Measurements from ENCODE around the gene KLK12. TPM values are rescaled to one million over a fixed set of nuclear protein-coding genes. Genes with fewer than 3 reads are reported as not detected.

KLK12 gene
- total and polyA plus RNA-seq, 2 donors (not counting 1 experiment from before 2014, with no cell fraction given) = not detected

DNA sequence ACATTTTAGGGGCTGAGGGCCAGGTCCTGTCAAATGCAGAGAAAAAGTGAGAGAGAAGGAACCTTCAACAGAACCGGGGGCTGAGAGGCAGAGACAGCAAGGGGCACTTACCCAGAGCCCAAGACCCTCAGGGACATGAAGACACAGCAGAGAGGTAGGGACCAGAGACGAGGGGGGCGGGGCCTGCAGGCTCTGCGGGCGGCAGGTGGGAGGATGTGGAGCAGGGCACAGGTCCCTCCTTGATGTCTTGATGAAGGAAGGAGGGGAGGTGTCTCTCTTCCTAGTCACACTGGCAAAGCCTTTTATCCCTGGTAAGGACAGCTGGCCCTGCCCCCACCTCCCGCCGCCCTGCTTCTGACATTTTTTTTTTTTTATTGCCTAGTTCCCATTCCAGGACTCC lies 47.8 kb upstream of the KLK12 start, which contains the start of gene KLK14:
Gene KLK14 (minus strand): TSS at position 277 of the 400 bp plus-strand sequence. CDS start 273 bp downstream, at position 4.
- H3K36me3 ChIP-seq (replicated peaks in 1 of 2; ENCODE audit: control extremely low read depth in 1 of 2, control insufficient read depth in 1 of 2, extremely low read depth in 1 of 2, insufficient read depth in 2 of 2, low read length in 1 of 2) = no peaks in the 10 kb centered on the region
- no peaks in the 10 kb centered on the region for H4K20me1 ChIP-seq (ENCODE audit: control insufficient read depth, insufficient read depth, low read length, poor library complexity, severe bottlenecking)
- H3K9me3 ChIP-seq (ENCODE audit: control extremely low read depth in 1 of 3, control insufficient read depth in 2 of 3, insufficient read depth in 1 of 3, low read length in 2 of 3) = no peaks in the 10 kb centered on the region
- no peak for TF ChIP-seq EZH2 (IDR thresholded peaks at IDR 0.05; ENCODE audit: borderline replicate concordance, insufficient read depth, low read depth, low read length, poor library complexity, severe bottlenecking)
- TF ChIP-seq, protein P1, sequence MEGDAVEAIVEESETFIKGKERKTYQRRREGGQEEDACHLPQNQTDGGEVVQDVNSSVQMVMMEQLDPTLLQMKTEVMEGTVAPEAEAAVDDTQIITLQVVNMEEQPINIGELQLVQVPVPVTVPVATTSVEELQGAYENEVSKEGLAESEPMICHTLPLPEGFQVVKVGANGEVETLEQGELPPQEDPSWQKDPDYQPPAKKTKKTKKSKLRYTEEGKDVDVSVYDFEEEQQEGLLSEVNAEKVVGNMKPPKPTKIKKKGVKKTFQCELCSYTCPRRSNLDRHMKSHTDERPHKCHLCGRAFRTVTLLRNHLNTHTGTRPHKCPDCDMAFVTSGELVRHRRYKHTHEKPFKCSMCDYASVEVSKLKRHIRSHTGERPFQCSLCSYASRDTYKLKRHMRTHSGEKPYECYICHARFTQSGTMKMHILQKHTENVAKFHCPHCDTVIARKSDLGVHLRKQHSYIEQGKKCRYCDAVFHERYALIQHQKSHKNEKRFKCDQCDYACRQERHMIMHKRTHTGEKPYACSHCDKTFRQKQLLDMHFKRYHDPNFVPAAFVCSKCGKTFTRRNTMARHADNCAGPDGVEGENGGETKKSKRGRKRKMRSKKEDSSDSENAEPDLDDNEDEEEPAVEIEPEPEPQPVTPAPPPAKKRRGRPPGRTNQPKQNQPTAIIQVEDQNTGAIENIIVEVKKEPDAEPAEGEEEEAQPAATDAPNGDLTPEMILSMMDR (IDR thresholded peaks at IDR 0.05) = no peak
- ATAC-seq (ENCODE audit: low read depth) = no peak
- no peak within 1 kb of the TSS for H3K4me3 Mint-ChIP-seq
- H3K4me1 ChIP-seq (ENCODE audit: control insufficient read depth in 2 of 2, insufficient read depth in 2 of 2, low read length in 2 of 2) = no peaks in the 10 kb centered on the region
- POLR2A ChIA-PET = no interaction called here
- DNase-seq = no peak
- H3K27me3 Mint-ChIP-seq = peaks cover 13% of the 10 kb centered on the region
- CTCF ChIA-PET = no interaction called here
- no peaks in the 10 kb centered on the region for H3K79me2 ChIP-seq (ENCODE audit: control insufficient read depth, insufficient read depth, low read length)
- no peak within 1 kb of the TSS for H3K9ac ChIP-seq (ENCODE audit: low read length)
- 42% methylated on average over 4 of the region's 7 CpGs for WGBS (ENCODE audit: insufficient coverage)
- H3K27ac ChIP-seq (ENCODE audit: low read length in 2 of 2) = no peak within 1 kb of the TSS
- no peak within 1 kb of the TSS for H2AFZ ChIP-seq (ENCODE audit: insufficient read depth, low read depth, low read length, poor library complexity, severe bottlenecking)
- H3K27me3 ChIP-seq (replicated peaks in 1 of 4; ENCODE audit: control extremely low read depth in 1 of 4, control insufficient read depth in 3 of 4, insufficient read depth in 4 of 4, low read length in 3 of 4) = no peaks in the 10 kb centered on the region
- no peaks in the 10 kb centered on the region for H3K4me1 Mint-ChIP-seq
- no peak within 1 kb of the TSS for H3K4me2 ChIP-seq (replicated peaks; ENCODE audit: low read depth, low read length, poor library complexity, severe bottlenecking)
- H3K27ac Mint-ChIP-seq = no peak within 1 kb of the TSS
- H3K9me3 Mint-ChIP-seq (ENCODE audit: insufficient read depth) = no peaks in the 10 kb centered on the region
- intact Hi-C loops (cut with micrococcal nuclease) = no loop called here
- no peak within 1 kb of the TSS for H3K4me3 ChIP-seq (ENCODE audit: control extremely low read depth in 1 of 5, extremely low read depth in 1 of 5, insufficient read depth in 1 of 5, low read depth in 2 of 5, low read length in 4 of 5)

DNA sequence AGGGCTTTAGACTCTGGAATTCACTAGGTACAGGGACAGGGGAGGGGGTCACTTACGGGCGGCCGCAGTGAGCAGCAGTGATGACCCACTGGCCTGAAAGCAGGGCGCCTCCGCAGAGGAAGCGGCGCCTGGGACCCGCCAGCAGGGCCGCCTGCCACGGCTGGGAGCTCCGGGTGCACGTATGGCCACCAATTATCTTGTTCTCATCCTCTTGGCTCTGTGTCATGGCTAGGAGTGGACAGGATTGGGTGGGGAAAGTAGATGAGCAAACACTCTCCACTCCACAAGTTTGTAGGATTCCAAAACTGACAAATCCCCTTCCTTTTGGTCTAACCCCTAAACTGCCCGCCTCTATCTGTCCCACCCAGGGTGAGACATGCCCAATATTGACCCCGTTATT lies 46.7 kb upstream of the KLK12 start:
- H3K4me2 ChIP-seq (replicated peaks; ENCODE audit: low read depth, low read length, poor library complexity, severe bottlenecking) = no peak overlapping the region
- no peak overlapping the region for H3K4me3 ChIP-seq (ENCODE audit: control extremely low read depth in 1 of 5, extremely low read depth in 1 of 5, insufficient read depth in 1 of 5, low read depth in 2 of 5, low read length in 4 of 5)
- no peak overlapping the region for H3K27ac Mint-ChIP-seq
- no peaks in the 10 kb centered on the region for H3K27me3 ChIP-seq (replicated peaks in 1 of 4; ENCODE audit: control extremely low read depth in 1 of 4, control insufficient read depth in 3 of 4, insufficient read depth in 4 of 4, low read length in 3 of 4)
- ChIA-PET CTCF (interaction anchor here (0.7 kb wide), 1 partner anchor 33 kb away, joined by 3 read pairs; no protein-coding TSS in a partner anchor), POLR2A (no interaction called here)
- TF ChIP-seq, protein P1 (IDR thresholded peaks at IDR 0.05) = no peak
- no peak for TF ChIP-seq EZH2 (IDR thresholded peaks at IDR 0.05; ENCODE audit: borderline replicate concordance, insufficient read depth, low read depth, low read length, poor library complexity, severe bottlenecking)
- intact Hi-C loops (cut with micrococcal nuclease) = no loop called here
- WGBS (ENCODE audit: insufficient coverage) = 96% methylated on average over 12 of the region's 14 CpGs
- H3K4me3 Mint-ChIP-seq = no peak overlapping the region
- no peaks in the 10 kb centered on the region for H3K79me2 ChIP-seq (ENCODE audit: control insufficient read depth, insufficient read depth, low read length)
- H3K9ac ChIP-seq (ENCODE audit: low read length) = no peak overlapping the region
- no peaks in the 10 kb centered on the region for H3K9me3 Mint-ChIP-seq (ENCODE audit: insufficient read depth)
- no peaks in the 10 kb centered on the region for H3K4me1 ChIP-seq (ENCODE audit: control insufficient read depth in 2 of 2, insufficient read depth in 2 of 2, low read length in 2 of 2)
- H3K4me1 Mint-ChIP-seq = no peaks in the 10 kb centered on the region
- no peak overlapping the region for H3K27ac ChIP-seq (ENCODE audit: low read length in 2 of 2)
- no peaks in the 10 kb centered on the region for H3K9me3 ChIP-seq (ENCODE audit: control extremely low read depth in 1 of 3, control insufficient read depth in 2 of 3, insufficient read depth in 1 of 3, low read length in 2 of 3)
- no peaks in the 10 kb centered on the region for H4K20me1 ChIP-seq (ENCODE audit: control insufficient read depth, insufficient read depth, low read length, poor library complexity, severe bottlenecking)
- no peaks in the 10 kb centered on the region for H3K36me3 ChIP-seq (replicated peaks in 1 of 2; ENCODE audit: control extremely low read depth in 1 of 2, control insufficient read depth in 1 of 2, extremely low read depth in 1 of 2, insufficient read depth in 2 of 2, low read length in 1 of 2)
- peaks cover 13% of the 10 kb centered on the region for H3K27me3 Mint-ChIP-seq
- ATAC-seq (ENCODE audit: low read depth) = no peak
- H2AFZ ChIP-seq (ENCODE audit: insufficient read depth, low read depth, low read length, poor library complexity, severe bottlenecking) = no peak overlapping the region
- DNase-seq = no peak
